ENCODE data around the gene CYP2W1.

CYP2W1 gene

DNA sequence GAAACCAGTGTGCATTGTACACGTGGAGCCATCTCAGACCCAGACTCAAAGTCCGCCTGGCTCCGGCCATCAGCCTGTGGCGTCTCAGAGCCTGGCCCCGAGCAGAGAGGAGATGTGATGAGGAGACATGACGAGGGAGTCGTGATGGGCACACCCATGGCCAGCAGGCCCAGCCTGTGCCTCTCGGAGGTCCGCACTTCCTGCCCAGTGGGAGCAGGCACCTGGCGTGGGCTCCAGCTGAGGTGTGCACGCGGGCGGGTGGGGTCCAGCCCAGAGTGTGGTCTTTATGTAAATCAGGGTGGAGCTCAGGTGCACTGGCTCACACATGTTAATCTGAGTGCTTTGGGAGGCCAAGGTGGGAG is 35.3 kb downstream of the CYP2W1 start:
- no peak for DNase-seq

DNA sequence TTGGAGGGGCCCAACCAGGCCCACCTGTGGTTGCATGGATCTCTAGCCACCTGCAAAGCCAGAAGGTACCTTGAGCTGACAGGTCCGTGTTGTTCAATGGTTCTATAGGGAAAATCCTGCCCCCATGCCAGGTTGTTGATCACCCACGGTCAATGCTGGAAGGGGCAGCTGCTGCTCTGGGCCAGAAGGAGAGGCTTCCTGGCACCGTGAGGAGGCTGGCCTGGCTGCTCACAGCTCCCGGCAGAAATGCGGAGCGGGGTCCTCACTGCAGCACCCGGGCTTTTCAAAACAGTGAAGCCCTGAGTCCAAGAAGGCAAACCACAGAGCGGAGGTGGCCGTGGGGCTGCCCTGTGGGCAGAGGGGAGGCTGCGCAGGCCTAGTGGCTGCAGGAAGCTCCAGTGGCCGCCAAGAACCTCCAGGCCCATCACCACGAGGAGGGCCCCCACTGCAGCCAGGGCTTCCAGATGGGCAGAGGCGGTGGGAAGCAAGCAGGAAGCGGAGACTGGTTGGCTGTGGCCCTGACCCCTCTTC is 36.3 kb downstream of the CYP2W1 start:
- no peak for DNase-seq

DNA sequence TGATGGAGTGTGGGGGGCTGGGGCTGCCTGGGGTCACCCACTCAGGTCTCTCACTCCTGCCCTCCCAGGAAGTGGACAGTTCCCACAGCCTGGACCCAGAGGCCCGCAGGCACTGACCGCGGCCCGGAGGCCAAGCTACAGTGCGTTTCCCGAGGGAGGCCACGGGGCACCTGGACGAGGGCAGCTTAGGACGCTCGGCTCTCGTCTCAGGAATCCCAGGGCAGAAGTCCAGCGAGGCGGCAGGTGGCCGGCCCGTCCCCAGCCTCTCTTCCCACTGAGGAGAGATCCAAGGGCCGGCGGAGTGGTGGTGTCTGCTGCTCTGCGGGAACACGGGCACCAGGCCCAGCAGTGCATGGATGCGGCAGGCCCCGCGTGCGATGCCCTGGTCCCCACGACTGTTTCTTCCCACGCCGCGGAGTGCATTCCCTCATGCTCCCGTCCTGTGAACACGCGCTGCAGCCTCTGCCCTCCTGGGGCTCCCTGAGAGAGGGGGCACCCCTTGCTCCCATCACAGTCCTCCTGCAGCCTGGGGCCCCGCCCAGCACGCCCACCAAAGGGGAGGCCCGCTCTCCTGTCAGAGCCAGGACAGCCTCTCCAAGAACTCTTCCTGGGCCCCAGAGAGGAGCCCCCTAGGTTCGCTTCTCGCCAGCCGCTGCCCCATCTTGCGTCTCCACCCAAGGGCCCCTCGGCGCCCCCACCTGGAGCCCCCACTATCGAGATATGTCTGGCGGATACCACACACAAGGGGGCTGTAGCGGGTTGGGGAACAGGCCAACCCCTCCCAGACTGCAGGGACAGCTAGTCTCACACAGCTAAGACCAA is 37.0 kb downstream of the CYP2W1 start:
- DNase-seq, result no peak

DNA sequence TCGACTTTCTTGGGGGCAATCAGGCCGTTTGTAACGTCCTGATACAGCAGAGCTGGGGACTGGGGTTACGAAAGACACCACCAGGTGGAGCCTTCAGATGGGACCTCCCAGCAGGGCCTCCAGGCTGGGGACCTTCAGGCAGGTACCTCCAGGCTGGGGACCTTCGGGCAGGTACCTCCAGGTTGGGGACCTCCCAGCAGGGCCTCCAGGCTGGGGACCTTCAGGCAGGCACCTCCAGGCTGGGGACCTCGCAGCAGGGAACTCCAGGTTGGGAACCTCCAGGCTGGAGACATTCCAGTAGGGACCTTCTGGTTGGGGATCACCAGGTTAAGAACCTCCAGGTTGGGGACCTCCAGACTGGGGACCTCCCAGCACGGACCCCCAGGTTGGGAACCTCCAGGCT is 37.9 kb downstream of the CYP2W1 start:
- no peak for DNase-seq

GRCh38 chr7:1021366-1021765 is 38.4 kb downstream of the CYP2W1 start:
- DNase-seq, result no peak

DNA sequence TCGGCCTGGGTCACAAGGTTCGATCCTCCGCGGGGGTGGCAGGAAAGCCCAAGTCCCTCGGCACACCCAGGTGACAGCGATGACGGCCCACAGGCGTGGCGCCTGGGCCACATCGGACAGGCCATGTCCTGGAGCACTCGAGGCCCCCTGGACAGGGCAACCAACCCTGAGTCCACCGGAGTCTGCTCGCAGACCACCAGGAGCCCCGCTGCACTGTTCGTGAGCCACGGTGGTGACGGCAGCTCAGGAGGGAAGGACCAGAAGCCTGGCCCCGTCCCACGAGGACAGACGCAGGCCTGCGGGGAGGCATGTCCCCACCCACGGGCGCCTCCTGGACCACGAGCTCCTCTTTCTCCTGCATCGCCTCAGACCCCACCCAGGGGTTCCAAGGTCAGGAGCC is 39.0 kb downstream of the CYP2W1 start:
- no peak for DNase-seq

GRCh38 chr7:1022356-1022755 is 39.4 kb downstream of the CYP2W1 start:
- no peak for DNase-seq

DNA sequence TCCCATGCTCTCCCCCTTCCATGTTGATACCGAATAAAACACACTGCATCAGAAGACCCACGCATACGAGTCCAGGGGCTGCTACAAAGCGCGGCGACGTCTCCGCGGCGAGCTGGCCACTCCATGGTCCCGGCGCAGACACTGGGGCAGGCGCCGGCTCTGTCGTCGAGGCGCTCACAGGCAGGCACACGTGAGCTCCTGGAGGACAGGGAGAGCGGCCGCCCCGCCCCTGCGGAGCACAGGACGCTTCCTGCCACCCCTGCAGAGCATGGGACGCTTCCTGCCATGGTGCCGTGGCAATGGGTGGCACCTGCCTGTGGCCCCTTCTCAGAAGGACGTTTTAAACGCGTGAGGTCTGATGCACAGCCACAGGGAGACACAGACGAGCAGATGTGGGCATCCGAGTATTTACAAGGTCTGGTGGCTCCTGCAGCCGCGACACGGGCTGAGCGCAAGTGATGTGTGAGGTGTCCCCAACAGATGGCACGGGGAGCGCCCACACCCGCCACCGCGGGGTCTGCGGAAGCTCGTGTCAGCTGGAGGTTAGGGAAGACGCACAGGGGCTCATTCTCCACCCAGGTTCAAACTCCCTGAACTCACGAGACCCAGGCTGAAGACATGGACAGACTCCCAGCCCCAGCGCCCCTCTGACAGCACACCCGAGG is 40.0 kb downstream of the CYP2W1 start:
- peak; percentile 33 for DNase-seq

GRCh38 chr7:1024331-1024841 is 41.4 kb downstream of the CYP2W1 start:
- DNase-seq, result peak; percentile 68

GRCh38 chr7:1024876-1025742 is 42.1 kb downstream of the CYP2W1 start:
- no peak for DNase-seq

- DNase-seq, result peak; percentile 91
Measured at GRCh38 chr7:1025743-1026581, 43.0 kb downstream of the CYP2W1 start.

- no peak for DNase-seq
Measured at GRCh38 chr7:1026721-1027161, 43.8 kb downstream of the CYP2W1 start.

DNA sequence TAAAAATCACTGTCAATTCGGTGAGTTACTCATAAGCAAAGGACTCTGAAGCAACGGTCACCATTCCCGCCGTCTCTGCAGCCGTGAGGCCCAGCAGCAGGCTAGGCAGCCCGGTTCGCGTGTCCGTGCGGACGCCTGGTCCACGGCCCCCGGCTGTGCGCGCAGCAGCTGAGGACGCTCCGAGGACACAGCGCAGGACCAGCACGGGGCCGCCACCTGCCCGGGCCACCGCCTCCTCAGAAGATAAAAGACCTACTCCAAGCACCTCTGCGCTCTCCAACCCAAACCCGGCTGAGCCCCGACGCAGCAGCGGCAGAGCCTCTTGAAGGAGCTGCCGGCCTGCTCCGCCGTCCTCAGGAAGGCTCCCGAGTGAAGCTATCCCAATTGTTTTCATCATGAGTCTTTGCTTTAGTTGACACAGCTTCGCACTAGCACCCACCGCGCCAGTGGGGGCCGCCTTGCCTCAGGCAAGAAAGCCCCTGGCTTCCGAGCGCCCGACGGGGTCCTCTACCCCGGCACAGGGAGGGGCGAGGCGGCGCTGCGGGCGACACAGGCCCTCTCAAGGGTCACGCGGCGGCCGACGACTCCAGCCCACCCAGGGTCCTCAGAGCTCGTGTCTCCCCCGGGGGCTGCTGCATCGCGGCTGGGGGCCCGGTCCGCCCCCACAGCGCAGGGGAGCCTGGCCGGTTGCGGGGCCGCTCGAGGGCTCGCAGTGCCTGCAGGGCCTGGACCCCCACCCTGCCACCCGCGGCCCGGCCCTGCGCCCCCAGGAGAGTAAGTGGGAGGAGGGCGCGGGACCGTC is 44.5 kb downstream of the CYP2W1 start:
- DNase-seq, result no peak

GRCh38 chr7:1028044-1028770 is 45.2 kb downstream of the CYP2W1 start:
- DNase-seq, result peak; percentile 58

- DNase-seq, result no peak
Measured at GRCh38 chr7:1028775-1029636, 46.0 kb downstream of the CYP2W1 start.

GRCh38 chr7:1029637-1030443 is 46.9 kb downstream of the CYP2W1 start:
- no peak for DNase-seq

DNA sequence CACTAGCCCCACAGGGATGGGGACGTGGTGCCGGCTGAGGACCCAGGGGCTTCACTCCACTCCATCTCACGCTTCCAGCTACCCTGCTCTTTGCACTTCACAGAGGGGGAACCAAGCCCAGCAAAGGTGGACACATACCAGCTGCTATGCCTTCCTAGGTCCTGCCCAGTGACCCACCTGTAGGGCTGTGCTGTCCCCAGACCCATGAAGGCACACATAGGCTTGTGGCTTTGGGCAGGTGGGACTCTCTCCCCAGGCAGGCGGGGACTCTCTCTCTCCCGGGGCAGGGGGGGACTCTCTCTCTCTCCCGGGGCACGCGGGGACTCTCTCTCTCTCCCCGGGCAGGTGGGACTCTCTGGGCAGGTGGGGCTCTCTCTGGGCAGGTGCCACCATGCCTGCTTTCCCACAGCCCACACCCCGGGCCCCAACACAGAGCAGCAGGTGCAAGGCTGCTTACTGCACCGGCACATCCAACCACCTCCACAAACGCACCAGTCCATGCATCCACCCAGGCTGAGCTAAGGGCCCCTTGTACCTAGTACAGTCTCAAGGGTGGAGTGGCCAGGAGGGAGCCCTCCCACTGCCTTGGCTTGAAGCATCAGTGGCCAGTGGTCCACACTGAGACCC is 47.6 kb downstream of the CYP2W1 start:
- DNase-seq, result no peak

Data from NCI-H2171 (cell line).